Hepatocyte (in vitro differentiated cells): ENCODE results near the gene GPR82. TPM values are rescaled to one million over a fixed set of nuclear protein-coding genes. Genes with fewer than 3 reads are reported as not detected.

Experiments
- DNase-seq: peaks from one replicate; pipeline ENCODE4 v3.0.0-alpha.2; 2016; ENCODE audit warnings: low spot score
- H2AFZ ChIP-seq: fragments of 200-600 bp; sonication (generic); 2 replicates; pipeline ENCODE4 v1.6.0; 2016; ENCODE audit warnings: antibody characterized with exemption, mild to moderate bottlenecking
- H3K27ac ChIP-seq: fragments of 200-600 bp; sonication (generic); 2 replicates; pipeline ENCODE4 v1.5.1; 2016; ENCODE audit warnings: mild to moderate bottlenecking
- H3K27me3 ChIP-seq: fragments of 200-600 bp; sonication (generic); 2 replicates; pipeline ENCODE4 v1.6.1; 2016
- H3K36me3 ChIP-seq: fragments of 200-600 bp; sonication (generic); replicated peaks from 2 replicates; pipeline ENCODE4 v1.5.1; 2016; ENCODE audit warnings: low read depth; ENCODE audit not compliant: insufficient read depth
- H3K4me1 ChIP-seq: fragments of 200-600 bp; sonication (generic); 2 replicates; pipeline ENCODE4 v1.5.1; 2016; ENCODE audit warnings: mild to moderate bottlenecking, moderate library complexity; ENCODE audit not compliant: insufficient read depth
- H3K4me2 ChIP-seq: fragments of 200-600 bp; sonication (generic); 2 replicates; pipeline ENCODE4 v1.6.0; 2016
- H3K4me3 ChIP-seq: fragments of 200-600 bp; sonication (generic); 2 replicates; pipeline ENCODE4 v1.5.1; 2016; ENCODE audit warnings: mild to moderate bottlenecking
- H3K79me2 ChIP-seq: fragments of 200-600 bp; sonication (generic); 2 replicates; pipeline ENCODE4 v1.6.0; 2017; ENCODE audit warnings: mild to moderate bottlenecking
- H3K9me2 ChIP-seq: fragments of 200-600 bp; sonication (generic); replicated peaks from 2 replicates; pipeline ENCODE4 v1.6.0; 2017; ENCODE audit warnings: mild to moderate bottlenecking; ENCODE audit not compliant: insufficient read depth
- H3K9me3 ChIP-seq: fragments of 200-600 bp; sonication (generic); 2 replicates; pipeline ENCODE4 v1.5.1; 2016; ENCODE audit warnings: low read depth, mild to moderate bottlenecking
- H4K20me1 ChIP-seq: fragments of 200-600 bp; sonication (generic); 2 replicates; pipeline ENCODE4 v1.6.0; 2016; ENCODE audit warnings: mild to moderate bottlenecking; ENCODE audit not compliant: insufficient read depth, poor library complexity, severe bottlenecking
- CTCF ChIP-seq: fragments of 200-600 bp; sonication (generic); IDR thresholded peaks from 2 replicates; pipeline ENCODE4 v1.5.1; 2016; ENCODE audit warnings: antibody characterized with exemption, mild to moderate bottlenecking; ENCODE audit not compliant: poor library complexity
- EZH2 ChIP-seq: fragments of 200-600 bp; sonication (generic); IDR thresholded peaks from 2 replicates; pipeline ENCODE4 v1.6.1; 2016; ENCODE audit warnings: antibody characterized with exemption, mild to moderate bottlenecking, borderline replicate concordance
- EZH2phosphoT487 ChIP-seq: fragments of 200-600 bp; sonication (generic); IDR thresholded peaks from one replicate; pipeline ENCODE4 v1.6.1; 2018; ENCODE audit warnings: antibody characterized with exemption, mild to moderate bottlenecking, low read depth, moderate library complexity; ENCODE audit not compliant: unreplicated experiment, severe bottlenecking
- WGBS: methylation state at CpG from one replicate; pipeline ENCODE4 v1.1.6; 2016; ENCODE audit warnings: low lambda C conversion rate; ENCODE audit errors: missing lambda C conversion rate; 5-methylcytosine and 5-hydroxymethylcytosine counted together
- polyA plus RNA-seq: library from polyadenylated mRNA; unstranded; fragments of >200 nt; fragmentation: Nextera tagmentation; extraction: Ambion mirVana; gene quantifications from 2 replicates; pipeline ENCODE4 v1.2.1, GENCODE V29; 2016
- total RNA-seq: library from RNA; depleted of rRNA; stranded (reverse); fragments of >200 nt; gene quantifications from 2 replicates; pipeline ENCODE4 v1.2.3, GENCODE V29; 2014

Gene GPR82
- total and polyA plus RNA-seq, 2 experiments from 2014 or later = 0.20 to 0.69 TPM

DNA sequence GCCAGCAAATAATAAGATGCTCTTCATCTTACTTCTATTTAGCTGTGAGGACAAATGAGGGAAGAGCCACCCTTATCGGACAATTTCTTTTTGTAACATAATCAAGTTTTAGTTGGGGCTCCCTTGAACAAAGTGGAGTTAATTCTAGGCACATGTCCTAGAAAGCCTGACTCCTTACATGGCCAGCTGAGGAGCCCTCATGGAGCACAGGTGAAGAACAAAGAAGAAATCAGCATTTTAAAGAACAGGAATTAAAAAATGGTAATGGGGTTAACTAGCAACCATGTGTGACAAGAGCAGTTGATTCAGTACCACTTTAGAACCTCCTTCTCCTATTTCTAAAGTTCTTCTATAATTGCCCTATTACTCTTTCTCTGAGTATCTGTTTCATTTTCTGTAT is 15.9 kb downstream of the GPR82 start:
- Histone ChIP-seq H4K20me1 (no peaks in the 10 kb centered on the region), H3K4me3 (no peak overlapping the region), H3K9me3 (no peaks in the 10 kb centered on the region), H2AFZ (no peak overlapping the region), H3K27ac (no peak overlapping the region), H3K36me3 (no peaks in the 10 kb centered on the region), H3K79me2 (no peaks in the 10 kb centered on the region), H3K27me3 (no peaks in the 10 kb centered on the region), H3K9me2 (no peaks in the 10 kb centered on the region), H3K4me1 (no peaks in the 10 kb centered on the region), H3K4me2 (no peak overlapping the region)
- DNase-seq = no peak
- TF ChIP-seq CTCF (no peak), EZH2 (no peak), EZH2phosphoT487 (no peak)
- 63% methylated on average over 1 of the region's 1 CpG for WGBS

GRCh38 chrX:41750716-41751115 is 26.7 kb downstream of the GPR82 start:
- no peak for DNase-seq
- Histone ChIP-seq H4K20me1 (no peaks in the 10 kb centered on the region), H3K4me2 (no peak overlapping the region), H3K79me2 (peaks cover 11% of the 10 kb centered on the region), H2AFZ (no peak overlapping the region), H3K27ac (no peak overlapping the region), H3K36me3 (no peaks in the 10 kb centered on the region), H3K4me1 (no peaks in the 10 kb centered on the region), H3K9me2 (no peaks in the 10 kb centered on the region), H3K9me3 (no peaks in the 10 kb centered on the region), H3K4me3 (no peak overlapping the region), H3K27me3 (no peaks in the 10 kb centered on the region)
- TF ChIP-seq EZH2phosphoT487 (no peak), CTCF (no peak), EZH2 (no peak)
- WGBS = 75% methylated on average over 3 of the region's 3 CpGs

DNA sequence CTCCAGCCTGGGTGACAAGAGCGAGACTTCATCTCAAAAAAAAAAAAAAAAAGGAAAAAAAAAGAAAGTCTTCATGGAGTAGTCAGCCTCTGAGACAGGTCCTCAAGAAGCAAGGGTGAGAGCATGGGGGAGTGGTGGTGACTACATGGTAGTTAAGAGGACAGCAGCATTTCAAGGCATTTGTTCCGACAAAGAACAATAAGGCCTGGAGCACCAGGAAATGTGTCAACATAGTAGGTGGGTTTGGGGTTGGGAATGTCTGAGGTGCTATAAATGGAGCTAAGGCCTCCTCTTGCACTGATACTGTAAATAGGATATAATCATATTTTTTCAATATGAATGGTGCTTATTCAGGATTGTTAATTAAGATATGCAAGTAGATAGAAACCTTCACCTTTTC is 34.4 kb downstream of the GPR82 start:
- no peaks in the 10 kb centered on the region for H4K20me1 ChIP-seq

More for the DNA sequence above, 34.4 kb downstream of the GPR82 start:
- no peak for DNase-seq
- H3K4me1 ChIP-seq = no peaks in the 10 kb centered on the region
- no peak overlapping the region for H3K4me2 ChIP-seq
- no peaks in the 10 kb centered on the region for H3K9me2 ChIP-seq
- H3K4me3 ChIP-seq = no peak overlapping the region
- peaks cover 15% of the 10 kb centered on the region for H3K79me2 ChIP-seq
- no peak overlapping the region for H3K27ac ChIP-seq
- H3K36me3 ChIP-seq = no peaks in the 10 kb centered on the region
- H3K9me3 ChIP-seq = no peaks in the 10 kb centered on the region
- WGBS = 87% methylated on average over 2 of the region's 2 CpGs
- H2AFZ ChIP-seq = no peak overlapping the region
- no peaks in the 10 kb centered on the region for H3K27me3 ChIP-seq
- no peak for TF ChIP-seq EZH2phosphoT487
- TF ChIP-seq EZH2 = no peak
- no peak for TF ChIP-seq CTCF
